Adrenal gland (tissue), 5 donors: ENCODE measurements around the gene SLC1A2.

Experiments used
- CTCF ChIP-seq, 6 experiments: fragments of 450-650 bp in 4 of 6; fragments of 200-600 bp in 2 of 6; sonication (generic) in 1 of 6; IDR thresholded peaks; 1 replicate in 5 of 6; 2 replicates in 1 of 6; pipeline versions ENCODE4 v1.5.1 to v1.8.0; 2016 to 2021; ENCODE audit warnings: antibody characterized with exemption in 6 of 6, mild to moderate bottlenecking in 2 of 6, moderate library complexity in 1 of 6
- POLR2A ChIP-seq, 2 donors: fragments of 450-650 bp; IDR thresholded peaks; one replicate each; pipeline ENCODE4 v1.6.1; 2017; ENCODE audit warnings: antibody characterized with exemption in 2 of 2, mild to moderate bottlenecking in 2 of 2, moderate library complexity in 1 of 2
- donor health status: DM: no; HTN: no; CAD: no.

- TF ChIP-seq CTCF (IDR thresholded peaks at IDR 0.05) (no peak), POLR2A (IDR thresholded peaks at IDR 0.05) (no peak)
Measured at GRCh38 chr11:35267504-35267903, 151.9 kb downstream of the SLC1A2 start.
